ENCODE measurements around the gene RNF13. TPM values are rescaled to one million over a fixed set of nuclear protein-coding genes. Genes with fewer than 3 reads are reported as not detected.

Gene RNF13
- total and polyA plus RNA-seq, 2 donors (not counting 3 experiments of a cell fraction or from before 2014, with no cell fraction given) = 16.4 to 27.1 TPM

DNA sequence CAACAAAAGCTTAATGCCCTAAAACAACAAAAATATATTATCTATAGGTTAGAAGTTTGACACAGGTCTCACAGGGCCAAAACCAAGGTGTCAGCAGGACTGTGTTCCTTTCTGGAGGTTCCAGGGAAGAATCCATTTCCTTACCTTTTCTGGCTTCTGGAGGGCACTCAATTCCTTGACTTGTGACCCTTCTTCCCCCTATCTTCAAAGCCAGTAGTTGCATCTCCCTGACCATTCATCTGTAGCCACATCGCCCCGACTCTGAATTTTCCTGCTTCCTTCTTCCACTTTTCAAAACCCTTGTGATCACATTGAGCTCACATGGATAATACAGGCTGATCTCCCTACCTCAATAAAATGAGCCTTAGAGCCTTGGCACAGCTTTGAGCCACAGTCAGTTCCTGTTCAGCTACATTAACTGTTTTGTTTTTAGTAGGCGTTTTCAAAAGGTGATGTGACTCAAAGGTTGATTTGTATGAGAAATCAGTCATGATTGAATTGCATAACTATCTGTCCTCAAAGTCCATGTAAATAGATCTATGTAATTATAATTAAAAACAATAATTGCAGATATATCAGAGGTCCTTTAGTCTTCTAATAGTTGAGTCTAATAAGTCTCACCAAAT is 145.3 kb downstream of the RNF13 start:
- dilution Hi-C loops (cut with MboI; ENCODE audit: extremely low pct_ligation_motif_present, low sequenced_read_pairs) = no loop called here
- POLR2A ChIA-PET = no interaction called here
- no peak for FAIRE-seq
- DNase-seq (ENCODE audit: low read depth, low spot score) = no peak
- Histone ChIP-seq H3K9me1 (replicated peaks; ENCODE audit: control insufficient read depth, extremely low read depth, insufficient read depth, low read length) (no peaks in the 10 kb centered on the region), H3K4me1 (ENCODE audit: control insufficient read depth, extremely low read depth, insufficient read depth, low read length) (peaks cover 14% of the 10 kb centered on the region), H3K9me3 (replicated peaks; ENCODE audit: control insufficient read depth, insufficient read depth, low read length) (no peaks in the 10 kb centered on the region), H3K27me3 (ENCODE audit: control insufficient read depth in 2 of 2, insufficient read depth in 2 of 2, low read length in 2 of 2) (no peaks in the 10 kb centered on the region), H3K4me3 (replicated peaks in 1 of 3; ENCODE audit: insufficient read depth in 1 of 3, low read depth in 1 of 3, low read length in 3 of 3) (no peak overlapping the region), H3K79me2 (ENCODE audit: control insufficient read depth, insufficient read depth, low read length) (peaks cover 20% of the 10 kb centered on the region), H3K27ac (ENCODE audit: insufficient read depth, low read depth, low read length) (no peak overlapping the region), H2AFZ (ENCODE audit: low read depth, low read length) (no peak overlapping the region), H3K4me2 (ENCODE audit: insufficient read depth, low read length) (no peak overlapping the region), H3K9ac (replicated peaks; ENCODE audit: extremely low read depth, insufficient read depth, low read length) (no peak overlapping the region), H4K20me1 (replicated peaks; ENCODE audit: control insufficient read depth, extremely low read depth, insufficient read depth, low read length) (no peaks in the 10 kb centered on the region), H3K36me3 (ENCODE audit: control insufficient read depth in 2 of 2, extremely low read depth in 1 of 2, insufficient read depth in 2 of 2, low read length in 2 of 2) (no peaks in the 10 kb centered on the region)
- CTCF ChIA-PET = interaction anchor here (1.3 to 2.1 kb wide), 6 partner anchors 8 to 226 kb away, joined by 3 to 12 read pairs (median 5); no protein-coding TSS in a partner anchor
- BruUV-seq (replicated peaks) = no TSS peak
- intact Hi-C loops (cut with micrococcal nuclease) = no loop called here
- no peak for TF ChIP-seq POLR2AphosphoS5 (IDR thresholded peaks at IDR 0.05; ENCODE audit: insufficient read depth, low read depth, low read length)
- TF ChIP-seq GATA2 (IDR thresholded peaks at IDR 0.05; ENCODE audit: insufficient read depth, insufficient read length, low read depth, low read length) = no peak
- no peak for TF ChIP-seq JUN (IDR thresholded peaks at IDR 0.05; ENCODE audit: borderline replicate concordance, insufficient read depth, insufficient read length, low read depth)
- no peak for TF ChIP-seq POLR2A (IDR thresholded peaks at IDR 0.05; ENCODE audit: low read depth, low read length)
- TF ChIP-seq, protein P1, sequence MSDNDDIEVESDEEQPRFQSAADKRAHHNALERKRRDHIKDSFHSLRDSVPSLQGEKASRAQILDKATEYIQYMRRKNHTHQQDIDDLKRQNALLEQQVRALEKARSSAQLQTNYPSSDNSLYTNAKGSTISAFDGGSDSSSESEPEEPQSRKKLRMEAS (IDR thresholded peaks at IDR 0.05; ENCODE audit: insufficient read depth, insufficient read length) = no peak
- no peak for TF ChIP-seq MYC (IDR thresholded peaks at IDR 0.05; ENCODE audit: low read depth, low read length)
- TF ChIP-seq, protein P2, sequence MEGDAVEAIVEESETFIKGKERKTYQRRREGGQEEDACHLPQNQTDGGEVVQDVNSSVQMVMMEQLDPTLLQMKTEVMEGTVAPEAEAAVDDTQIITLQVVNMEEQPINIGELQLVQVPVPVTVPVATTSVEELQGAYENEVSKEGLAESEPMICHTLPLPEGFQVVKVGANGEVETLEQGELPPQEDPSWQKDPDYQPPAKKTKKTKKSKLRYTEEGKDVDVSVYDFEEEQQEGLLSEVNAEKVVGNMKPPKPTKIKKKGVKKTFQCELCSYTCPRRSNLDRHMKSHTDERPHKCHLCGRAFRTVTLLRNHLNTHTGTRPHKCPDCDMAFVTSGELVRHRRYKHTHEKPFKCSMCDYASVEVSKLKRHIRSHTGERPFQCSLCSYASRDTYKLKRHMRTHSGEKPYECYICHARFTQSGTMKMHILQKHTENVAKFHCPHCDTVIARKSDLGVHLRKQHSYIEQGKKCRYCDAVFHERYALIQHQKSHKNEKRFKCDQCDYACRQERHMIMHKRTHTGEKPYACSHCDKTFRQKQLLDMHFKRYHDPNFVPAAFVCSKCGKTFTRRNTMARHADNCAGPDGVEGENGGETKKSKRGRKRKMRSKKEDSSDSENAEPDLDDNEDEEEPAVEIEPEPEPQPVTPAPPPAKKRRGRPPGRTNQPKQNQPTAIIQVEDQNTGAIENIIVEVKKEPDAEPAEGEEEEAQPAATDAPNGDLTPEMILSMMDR (IDR thresholded peaks at IDR 0.05; ENCODE audit: extremely low read depth in 1 of 2, insufficient read depth in 1 of 2, low read depth in 1 of 2, low read length in 2 of 2) = no peak
- no peak for TF ChIP-seq FOS (IDR thresholded peaks at IDR 0.05; ENCODE audit: borderline replicate concordance, insufficient read depth, low read length)
- no peak for TF ChIP-seq EZH2 (IDR thresholded peaks at IDR 0.05; ENCODE audit: borderline replicate concordance, low read depth, low read length, severe bottlenecking)

All from endothelial cell of umbilical vein (primary cell).